ENCODE results near the gene KREMEN1. TPM values are rescaled to one million over a fixed set of nuclear protein-coding genes. Genes with fewer than 3 reads are reported as not detected.

Gene KREMEN1
- total and polyA plus RNA-seq, 9 of the 15 experiments (the other 6 are each of a cell fraction or from before 2014, with no cell fraction given): 0.69 to 11.5 (median 4.3) TPM

DNA sequence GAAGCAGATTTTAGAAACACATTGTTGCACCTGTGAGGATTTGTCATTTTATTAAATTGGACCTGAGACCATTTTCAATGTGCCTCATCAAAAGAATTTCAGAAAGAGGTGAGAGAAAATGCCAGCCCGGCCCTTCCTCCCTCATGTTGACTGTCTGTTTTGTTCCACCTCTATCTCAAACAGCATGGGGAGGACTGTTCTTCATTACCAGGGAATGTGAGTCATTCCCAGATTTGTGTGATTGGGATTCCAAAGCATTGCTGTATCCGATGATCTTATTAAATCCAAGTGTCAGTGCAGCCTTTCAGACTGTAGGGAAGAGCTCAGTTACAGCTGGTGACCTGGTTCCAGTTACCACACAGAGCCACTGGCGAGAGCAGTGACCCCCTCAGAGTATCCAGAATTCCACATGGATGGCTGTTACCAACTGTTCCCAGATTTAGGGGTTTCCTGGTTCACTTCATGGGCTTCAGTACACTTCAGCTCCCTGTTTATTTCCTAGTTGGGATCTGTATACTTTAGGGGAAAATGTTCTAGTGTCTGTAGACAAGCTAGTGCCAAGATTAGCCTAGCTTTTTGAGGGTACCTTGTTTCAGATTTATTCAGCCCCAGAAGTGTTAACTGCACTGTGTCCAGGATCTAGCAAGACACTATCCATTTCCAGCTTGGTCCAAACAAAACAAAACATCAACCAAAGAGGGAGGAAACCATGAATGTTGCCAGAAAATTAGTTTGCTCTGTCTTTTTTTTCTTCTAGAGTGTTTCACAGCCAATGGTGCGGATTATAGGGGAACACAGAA is 20.9 kb downstream of the KREMEN1 start:
- Histone ChIP-seq H3K27me3 (ENCODE audit: control insufficient read depth in 2 of 2, insufficient read depth in 2 of 2, low read length in 2 of 2) (no peaks in the 10 kb centered on the region), H3K9ac (ENCODE audit: insufficient read depth in 1 of 2, low read depth in 2 of 2, low read length in 2 of 2) (no peak overlapping the region), H3K4me3 (no peak overlapping the region), H3K4me1 (replicated peaks in 1 of 2; ENCODE audit: control insufficient read depth in 2 of 2, insufficient read depth in 2 of 2, low read length in 2 of 2) (peaks cover 11 to 33% of the 10 kb centered on the region in 2 experiments; a peak in 4 of 5 replicates), H3K9me1 (ENCODE audit: control insufficient read depth, insufficient read depth, low read length) (no peaks in the 10 kb centered on the region), H4K20me1 (replicated peaks; ENCODE audit: control insufficient read depth, insufficient read depth, low read length) (no peaks in the 10 kb centered on the region), H3K36me3 (ENCODE audit: control insufficient read depth, insufficient read depth, low read length) (no peaks in the 10 kb centered on the region), H3K4me2 (ENCODE audit: insufficient read depth, low read length) (no peak overlapping the region), H2AFZ (ENCODE audit: low read depth, low read length) (no peak overlapping the region), H3K79me2 (ENCODE audit: control insufficient read depth, insufficient read depth, low read length) (no peaks in the 10 kb centered on the region), H3K9me3 (replicated peaks; ENCODE audit: control insufficient read depth, insufficient read depth, low read depth, low read length) (no peaks in the 10 kb centered on the region), H3K27ac (ENCODE audit: extremely low read depth, low read depth, low read length) (no peak overlapping the region)
- BruUV-seq (replicated peaks): no TSS peak
- in situ Hi-C loops (cut with MboI) (no loop called here), intact Hi-C loops (cut with micrococcal nuclease) (no loop called here)
- TF ChIP-seq, protein P1, sequence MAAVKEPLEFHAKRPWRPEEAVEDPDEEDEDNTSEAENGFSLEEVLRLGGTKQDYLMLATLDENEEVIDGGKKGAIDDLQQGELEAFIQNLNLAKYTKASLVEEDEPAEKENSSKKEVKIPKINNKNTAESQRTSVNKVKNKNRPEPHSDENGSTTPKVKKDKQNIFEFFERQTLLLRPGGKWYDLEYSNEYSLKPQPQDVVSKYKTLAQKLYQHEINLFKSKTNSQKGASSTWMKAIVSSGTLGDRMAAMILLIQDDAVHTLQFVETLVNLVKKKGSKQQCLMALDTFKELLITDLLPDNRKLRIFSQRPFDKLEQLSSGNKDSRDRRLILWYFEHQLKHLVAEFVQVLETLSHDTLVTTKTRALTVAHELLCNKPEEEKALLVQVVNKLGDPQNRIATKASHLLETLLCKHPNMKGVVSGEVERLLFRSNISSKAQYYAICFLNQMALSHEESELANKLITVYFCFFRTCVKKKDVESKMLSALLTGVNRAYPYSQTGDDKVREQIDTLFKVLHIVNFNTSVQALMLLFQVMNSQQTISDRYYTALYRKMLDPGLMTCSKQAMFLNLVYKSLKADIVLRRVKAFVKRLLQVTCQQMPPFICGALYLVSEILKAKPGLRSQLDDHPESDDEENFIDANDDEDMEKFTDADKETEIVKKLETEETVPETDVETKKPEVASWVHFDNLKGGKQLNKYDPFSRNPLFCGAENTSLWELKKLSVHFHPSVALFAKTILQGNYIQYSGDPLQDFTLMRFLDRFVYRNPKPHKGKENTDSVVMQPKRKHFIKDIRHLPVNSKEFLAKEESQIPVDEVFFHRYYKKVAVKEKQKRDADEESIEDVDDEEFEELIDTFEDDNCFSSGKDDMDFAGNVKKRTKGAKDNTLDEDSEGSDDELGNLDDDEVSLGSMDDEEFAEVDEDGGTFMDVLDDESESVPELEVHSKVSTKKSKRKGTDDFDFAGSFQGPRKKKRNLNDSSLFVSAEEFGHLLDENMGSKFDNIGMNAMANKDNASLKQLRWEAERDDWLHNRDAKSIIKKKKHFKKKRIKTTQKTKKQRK (IDR thresholded peaks at IDR 0.05; ENCODE audit: borderline replicate concordance, low read depth, low read length): no peak
- TF ChIP-seq CHD2 (IDR thresholded peaks at IDR 0.05; ENCODE audit: low read depth, low read length) (no peak), CTCF (IDR thresholded peaks at IDR 0.05 in 2 of 3, conservative IDR thresholded peaks at IDR 0.05 in 1 of 3; ENCODE audit: insufficient read depth in 2 of 3, low read depth in 1 of 3, low read length in 3 of 3) (no peak), RREB1 (CRISPR knock-in tag; IDR thresholded peaks at IDR 0.05) (no peak), ZNF263 (CRISPR knock-in tag; IDR thresholded peaks at IDR 0.05; ENCODE audit: borderline replicate concordance) (no peak)
- DNase-seq (ENCODE audit: extremely low read depth in 1 of 4, low spot score in 3 of 4): no peak
- no peak for ATAC-seq
- 77% methylated on average over 4 of the region's 4 CpGs for WGBS (ENCODE audit: insufficient coverage, low coverage, missing lambda C conversion rate)
- no peak for FAIRE-seq
- POLR2A ChIA-PET: interaction anchor here (0.6 to 1.1 kb wide), 2 partner anchors 11 to 13 kb away, joined by 3 read pairs; no protein-coding TSS in a partner anchor
- CTCF ChIA-PET (ENCODE audit: low intra/inter-chr PET ratio): no interaction called here
